ENCODE results near the gene UBTF. TPM values are rescaled to one million over a fixed set of nuclear protein-coding genes. Genes with fewer than 3 reads are reported as not detected.
A peak's percentile ranks its signal among the peaks of the same experiment; 100 is the strongest.

The UBTF gene
- total and polyA plus RNA-seq, 2 of the 8 experiments (the other 6 are each of a cell fraction or from before 2014, with no cell fraction given) = 14.7 to 106 TPM

DNA sequence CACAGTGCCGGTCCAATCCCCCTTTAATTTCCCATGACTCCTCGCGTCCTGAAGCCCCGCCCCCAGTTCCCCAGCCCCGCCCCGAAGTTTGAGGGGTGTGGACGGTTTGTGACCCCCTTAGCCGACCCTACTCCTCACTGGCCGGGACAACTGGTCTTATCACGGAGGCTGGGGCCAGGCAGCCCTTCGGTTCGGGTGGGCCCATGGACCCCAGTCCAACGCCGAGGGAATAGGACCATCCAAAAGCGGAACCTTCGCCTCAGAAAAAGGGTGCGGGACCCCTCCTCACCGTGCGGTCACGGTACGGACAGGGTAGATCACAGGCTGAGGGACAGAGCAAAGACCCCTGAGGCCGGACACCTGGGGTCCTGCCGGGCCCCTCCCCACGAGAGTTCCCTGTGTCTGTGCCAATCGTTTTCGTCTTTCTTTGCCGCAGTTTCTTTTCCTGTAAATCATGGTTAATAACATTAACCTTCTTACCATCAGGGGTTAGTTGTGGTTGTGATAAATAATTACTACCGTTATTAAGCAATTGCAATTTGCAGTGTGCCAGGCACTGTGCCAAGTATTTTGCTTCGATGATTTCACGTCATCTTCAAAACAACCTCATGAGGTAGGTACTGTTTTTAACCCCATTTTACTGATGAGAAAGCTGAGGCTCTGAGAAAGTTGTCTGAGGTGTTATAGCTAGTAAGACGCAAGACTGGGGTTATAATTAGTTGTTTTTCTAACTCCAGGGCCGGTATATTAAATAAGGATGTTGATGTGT, 32.2 kb downstream of the UBTF start:
- Histone ChIP-seq H3K9me3 (ENCODE audit: insufficient read depth in 2 of 2, low read depth in 1 of 2, low read length in 1 of 2) (no peaks in the 10 kb centered on the region), H3K79me1 (ENCODE audit: low read depth, low read length) (peaks cover 6% of the 10 kb centered on the region), H2BK15ac (ENCODE audit: low read length) (no peak overlapping the region), H2BK12ac (ENCODE audit: low read depth, low read length) (no peak overlapping the region; the same call in 1 of the 2 replicates), H2BK20ac (ENCODE audit: low read length) (no peak overlapping the region), H3K23me2 (ENCODE audit: low read depth, low read length) (no peaks in the 10 kb centered on the region; the same call in 1 of the 2 replicates), H3K79me2 (ENCODE audit: control insufficient read depth in 1 of 2, insufficient read depth in 2 of 2, low read length in 2 of 2) (peaks cover 3 to 39% of the 10 kb centered on the region in 2 experiments; a peak in 3 of 4 replicates), H3K14ac (ENCODE audit: insufficient read length) (no peak overlapping the region), H2AK5ac (ENCODE audit: low read depth, low read length) (no peak overlapping the region; the same call in 1 of the 2 replicates), H2AFZ (ENCODE audit: low read length) (peak overlapping the region; percentile 92), H2BK5ac (ENCODE audit: low read depth, low read length) (peak overlapping the region; percentile 97), H4K91ac (replicated peaks; ENCODE audit: insufficient read length, low read length) (no peak overlapping the region), H3K36me3 (ENCODE audit: control insufficient read depth in 2 of 4, insufficient read depth in 4 of 4, low read length in 3 of 4) (peaks cover 7 to 15% (median 12%) of the 10 kb centered on the region in 4 experiments; a peak in 7 of 8 replicates), H3K4me2 (ENCODE audit: insufficient read depth in 1 of 2, low read depth in 2 of 2, low read length in 2 of 2) (peak overlapping the region; percentile 71 to 76), H4K8ac (ENCODE audit: extremely low read depth, insufficient read depth, low read length) (peak overlapping the region; percentile 92; the same call in 1 of the 2 replicates), H2BK120ac (replicated peaks; ENCODE audit: low read depth, low read length) (no peak overlapping the region), H4K5ac (ENCODE audit: insufficient read length, low read depth, low read length) (peak overlapping the region; percentile 84), H3K27me3 (replicated peaks in 1 of 4; ENCODE audit: control insufficient read depth in 3 of 4, extremely low read depth in 1 of 4, insufficient read depth in 3 of 4, low read length in 3 of 4) (no peaks in the 10 kb centered on the region), H3K27ac (ENCODE audit: low read depth, low read length) (peak overlapping the region; percentile 91; the same call in 1 of the 2 replicates), H3K4me1 (replicated peaks in 1 of 4; ENCODE audit: control insufficient read depth in 3 of 4, insufficient read depth in 4 of 4, low read length in 3 of 4) (peaks cover 0 to 6% (median 5%) of the 10 kb centered on the region in 4 experiments; a peak in 5 of 7 replicates), H3K4me3 (ENCODE audit: extremely low read depth in 1 of 4, insufficient read depth in 2 of 4, low read depth in 3 of 4, low read length in 4 of 4) (peak overlapping the region; percentile 93 to 99 (median 98)), H3K4ac (replicated peaks; ENCODE audit: insufficient read length, low read depth, low read length) (no peak overlapping the region), H3K18ac (ENCODE audit: extremely low read depth, low read length) (peak overlapping the region; percentile 100), H4K20me1 (replicated peaks in 1 of 2; ENCODE audit: control insufficient read depth in 1 of 2, insufficient read depth in 2 of 2, low read length in 2 of 2) (peaks cover 0 to 5% of the 10 kb centered on the region in 2 experiments), H3K23ac (ENCODE audit: insufficient read length) (no peak overlapping the region), H3K56ac (replicated peaks; ENCODE audit: insufficient read length, low read depth, low read length) (no peak overlapping the region), H3K9ac (replicated peaks in 1 of 4; ENCODE audit: extremely low read depth in 1 of 4, low read depth in 3 of 4, low read length in 3 of 4) (peak overlapping the region; percentile 84 to 98 (median 90))
- DNase-seq (ENCODE audit: low read depth in 1 of 2, low spot score in 2 of 2) (peak in 1 of 2 experiments; percentile 63), FAIRE-seq (no peak)
- POLR2A ChIA-PET (ENCODE audit: partially characterized antibody) = interaction anchor here (0.7 to 5.8 kb wide), 15 partner anchors 9 to 270 kb away, joined by 3 to 84 read pairs (median 6); partner anchors contain the start of genes ASB16, ATXN7L3 and HDAC5
- TF ChIP-seq KDM1A (IDR thresholded peaks at IDR 0.05; ENCODE audit: borderline replicate concordance, low read length) (no peak), SAP30 (IDR thresholded peaks at IDR 0.05; ENCODE audit: insufficient read depth, insufficient replicate concordance, low read length) (peak; percentile 65), PHF8 (conservative IDR thresholded peaks at IDR 0.05; ENCODE audit: low read depth, low read length) (peak; percentile 49; the same call in 1 of the 2 replicates), TAF1 (IDR thresholded peaks at IDR 0.05; ENCODE audit: low read depth, low read length) (peak; percentile 36; the same call in 1 of the 2 replicates), EGR1 (IDR thresholded peaks at IDR 0.05; ENCODE audit: borderline replicate concordance, low read depth, low read length) (no peak), ASH2L (IDR thresholded peaks at IDR 0.05; ENCODE audit: low read length) (peak; percentile 6)
- WGBS, 2 experiments (ENCODE audit: extremely low coverage in 1 of 2, insufficient coverage in 1 of 2, insufficient read length in 1 of 2, insufficient replicate concordance in 2 of 2, low coverage in 1 of 2, low lambda C conversion rate in 2 of 2, missing lambda C conversion rate in 1 of 2) = 15% methylated on average over 29 of the region's 32 CpGs; no CpG with 5 or more reads in 1 of the 2 experiments
- CTCF ChIA-PET (ENCODE audit: partially characterized antibody) = interaction anchor here (0.7 to 6.3 kb wide), 7 partner anchors 15 to 166 kb away, joined by 3 to 36 read pairs (median 6); partner anchors contain the start of gene ASB16
